D721Med (cell line): ENCODE measurements around the gene GBF1.

Experiments used
- DNase-seq: peaks from one replicate; pipeline ENCODE4 v3.0.0; 2011; ENCODE audit warnings: low spot score; ENCODE audit not compliant: insufficient read length
- FAIRE-seq: peaks from 2 replicates; lab custom pipeline; 2011; peaks lifted over from hg19 to GRCh38; lab: Jason Lieb, UNC
- CTCF ChIP-seq: IDR thresholded peaks from 2 replicates; pipeline ENCODE4 v1.5.1; 2012; ENCODE audit warnings: mild to moderate bottlenecking, control low read depth; ENCODE audit not compliant: insufficient read depth; ENCODE audit errors: missing control alignments

Gene GBF1

GRCh38 chr10:102245082-102245931 is at the start of gene GBF1:
TSS of gene GBF1 (plus strand) at chr10:102245532. CDS start at chr10:102258939, 13,407 bp downstream.
- TF ChIP-seq CTCF = no peak
- FAIRE-seq (peak; percentile 82), DNase-seq (peak; percentile 96)

GRCh38 chr10:102196893-102197292 is 48.4 kb upstream of the GBF1 start:
- no peak for FAIRE-seq
- TF ChIP-seq CTCF = no peak
- DNase-seq = no peak

DNA sequence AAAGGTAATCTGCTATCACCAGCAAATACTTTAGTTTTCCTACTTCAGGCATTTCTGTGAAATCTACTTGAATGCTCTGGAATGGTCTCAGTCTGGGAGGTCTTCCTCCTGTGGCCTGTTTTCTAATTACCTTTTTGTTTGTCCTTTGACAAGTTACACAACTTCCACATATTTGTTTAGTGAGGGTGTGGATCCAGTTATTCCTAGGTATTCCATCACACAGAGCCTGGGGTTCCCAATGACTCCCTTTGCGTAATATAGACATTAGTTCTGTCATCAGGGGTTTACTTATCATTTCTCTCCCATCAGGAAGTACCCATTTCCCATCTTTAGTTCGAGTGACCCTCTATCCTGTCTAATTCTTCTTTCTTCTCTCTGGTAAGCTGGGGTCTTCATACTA is 47.3 kb upstream of the GBF1 start:
- FAIRE-seq (no peak), DNase-seq (no peak)
- TF ChIP-seq CTCF = no peak

GRCh38 chr10:102200751-102201640 is 44.3 kb upstream of the GBF1 start:
- TF ChIP-seq CTCF = no peak
- FAIRE-seq (no peak), DNase-seq (no peak)

DNA sequence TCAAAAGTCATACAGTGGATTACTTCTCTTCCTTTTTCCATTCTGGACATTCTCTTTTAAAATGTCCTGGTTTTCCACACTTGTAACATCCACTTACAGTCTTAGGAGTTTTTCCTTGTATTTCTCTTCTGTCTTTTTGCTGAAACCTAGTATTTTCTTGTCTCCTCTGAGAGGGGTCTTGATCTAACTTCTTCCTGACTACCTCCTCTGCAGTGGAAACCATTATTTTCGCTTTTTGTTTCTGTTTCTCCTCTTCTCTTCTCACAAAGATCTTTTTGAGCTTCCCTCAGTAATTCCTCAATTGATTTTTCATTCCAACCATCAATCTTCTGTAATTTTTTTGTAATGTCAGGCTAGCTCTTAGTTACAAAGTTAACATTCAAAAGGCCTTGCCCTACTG is 42.9 kb upstream of the GBF1 start:
- FAIRE-seq = no peak
- DNase-seq = no peak
- TF ChIP-seq CTCF = no peak

DNA sequence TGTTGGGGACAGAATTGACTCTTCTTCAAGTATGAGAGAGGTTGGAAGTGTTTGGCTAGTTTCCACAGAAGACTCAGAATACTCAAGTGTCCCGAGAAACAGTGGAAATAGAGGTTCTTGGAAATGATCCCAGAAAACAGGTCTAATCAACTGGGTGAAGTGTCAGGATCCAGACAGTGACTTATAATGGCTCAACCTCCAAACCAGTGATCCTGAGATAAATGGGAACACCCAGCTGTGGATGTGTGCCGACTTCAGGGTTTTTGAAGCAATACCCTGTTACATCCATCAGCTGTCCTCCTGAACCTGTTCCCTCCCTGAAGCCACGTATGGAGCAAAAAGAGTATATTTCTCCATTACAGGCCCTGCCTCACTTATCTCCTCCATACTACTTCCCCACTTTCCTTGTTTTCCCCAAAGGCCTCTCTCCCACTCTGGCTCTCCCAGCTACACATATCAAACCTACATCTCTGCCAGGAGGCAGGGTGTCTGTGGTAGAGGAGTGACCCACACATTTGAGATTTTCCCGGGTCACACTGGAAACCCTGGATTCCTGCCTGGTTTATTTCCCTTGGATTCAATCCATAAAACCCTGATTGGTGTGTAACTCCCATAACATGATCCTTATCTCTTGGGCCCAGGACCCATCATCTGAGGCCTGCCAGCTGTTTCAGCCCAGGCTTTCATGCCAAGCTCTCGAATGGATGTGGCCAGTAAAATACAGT is 36.9 kb upstream of the GBF1 start:
- DNase-seq (no peak), FAIRE-seq (no peak)
- TF ChIP-seq CTCF = no peak
